ENCODE measurements around the gene ALDH9A1.
"Not testable (repeated sequence)": the region's sequence is repeated elsewhere in the genome, so short reads cannot be mapped to it uniquely, and the experiment has no call there.

ALDH9A1 gene

DNA sequence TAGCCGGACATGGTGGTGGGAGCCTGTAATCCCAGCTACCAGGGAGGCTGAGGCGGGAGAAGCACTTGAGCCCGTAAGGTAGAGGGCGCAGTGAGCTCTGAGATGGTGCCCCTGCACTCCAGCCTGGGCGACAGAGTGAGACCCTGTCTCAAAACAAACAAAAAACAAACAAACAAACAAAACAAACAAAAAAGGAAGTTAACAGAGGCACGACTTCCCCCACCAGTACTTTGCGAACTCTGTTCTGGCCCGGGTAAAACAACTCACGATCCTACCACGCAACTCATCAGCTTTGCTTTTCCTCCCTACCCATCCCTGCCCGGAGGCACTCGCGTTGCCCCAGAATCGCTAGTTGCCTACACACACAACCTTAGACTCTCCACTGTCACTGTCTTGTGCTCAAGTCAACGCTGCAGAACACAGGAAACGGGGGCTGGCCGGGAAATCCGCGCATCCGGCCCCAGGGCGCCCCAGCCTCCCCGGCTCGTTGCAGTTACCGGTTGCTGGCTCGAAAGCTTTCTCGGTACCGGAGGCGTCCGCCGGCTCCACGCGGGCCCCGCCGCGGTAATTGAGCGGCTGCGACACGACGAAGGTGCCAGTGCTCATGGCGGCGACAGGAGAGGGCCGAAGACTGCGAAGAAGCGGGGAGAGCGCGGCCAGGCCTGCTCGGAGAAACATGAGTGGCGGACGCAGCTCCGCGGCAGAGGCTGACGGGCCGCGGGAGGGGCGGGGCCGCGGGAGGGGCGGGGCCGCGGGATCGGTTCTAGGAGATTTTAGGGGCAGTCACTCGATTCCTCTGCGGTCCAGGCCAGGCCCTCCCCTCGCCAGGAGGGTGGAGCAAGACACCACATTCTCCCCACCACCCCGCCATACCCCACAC lies at the start of gene ALDH9A1:
Gene ALDH9A1 (minus strand): TSS at position 682 of the 880 bp plus-strand sequence. CDS start 4 bp downstream, at position 678.
- peak; percentile 95 for DNase-seq

DNA sequence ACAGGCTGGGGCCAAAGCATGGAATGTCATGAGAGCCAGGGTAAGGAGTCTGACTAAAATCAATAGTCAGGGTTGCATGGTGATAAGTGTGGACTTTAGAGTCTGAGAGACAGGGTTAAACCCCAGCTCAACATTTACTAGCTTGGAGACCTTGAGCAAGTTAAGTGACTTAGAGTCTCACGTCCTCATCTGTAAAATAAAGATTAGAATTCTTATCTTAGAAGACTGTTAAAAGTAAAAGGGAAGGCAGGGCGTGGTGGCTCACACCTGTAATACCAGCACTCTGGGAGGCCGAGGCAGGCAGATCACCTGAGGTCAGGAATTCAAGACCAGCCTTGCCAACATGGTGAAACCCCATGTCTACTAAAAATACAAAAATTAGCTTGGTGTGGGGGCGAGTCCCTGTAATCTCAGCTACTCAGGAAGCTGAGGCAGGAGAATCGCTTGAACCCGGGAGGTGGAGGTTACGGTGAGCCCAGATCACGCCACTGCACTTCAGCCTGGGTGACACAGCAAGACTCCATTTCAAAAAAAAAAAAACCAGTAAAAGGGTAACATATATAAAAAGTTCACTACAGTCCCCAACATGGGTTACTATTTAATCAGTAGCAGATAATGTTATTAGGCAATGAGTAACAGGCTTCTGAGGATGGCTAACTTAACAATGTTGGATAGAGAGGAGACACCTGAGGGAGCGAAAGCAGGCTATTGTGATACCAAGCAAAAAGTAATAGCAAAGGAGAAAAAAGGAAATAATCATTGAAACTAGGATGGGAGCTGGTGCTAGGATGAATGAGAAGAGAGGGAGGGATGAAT lies 49.5 kb upstream of the ALDH9A1 start:
- no peak for DNase-seq

DNA sequence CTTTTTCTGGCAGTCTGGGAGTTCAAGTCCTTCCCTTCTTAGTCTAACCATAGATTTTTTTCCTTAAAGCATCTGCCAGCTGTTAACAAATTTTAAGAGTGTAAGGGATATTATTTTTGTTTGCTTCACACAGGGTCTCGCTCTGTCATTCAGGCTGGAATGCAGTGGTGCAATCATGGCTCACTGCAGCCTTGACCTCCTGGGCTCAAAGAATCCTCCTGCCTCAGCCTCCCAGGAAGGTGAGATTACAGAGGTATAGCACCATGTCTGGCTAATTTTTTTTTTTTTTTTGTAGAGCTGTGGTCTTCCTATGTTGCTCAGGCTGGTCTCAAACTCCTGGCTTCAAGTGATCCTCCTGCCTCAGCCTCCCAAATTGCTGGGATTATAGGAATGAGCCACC lies 46.6 kb upstream of the ALDH9A1 start:
- DNase-seq, result not testable (repeated sequence)

DNA sequence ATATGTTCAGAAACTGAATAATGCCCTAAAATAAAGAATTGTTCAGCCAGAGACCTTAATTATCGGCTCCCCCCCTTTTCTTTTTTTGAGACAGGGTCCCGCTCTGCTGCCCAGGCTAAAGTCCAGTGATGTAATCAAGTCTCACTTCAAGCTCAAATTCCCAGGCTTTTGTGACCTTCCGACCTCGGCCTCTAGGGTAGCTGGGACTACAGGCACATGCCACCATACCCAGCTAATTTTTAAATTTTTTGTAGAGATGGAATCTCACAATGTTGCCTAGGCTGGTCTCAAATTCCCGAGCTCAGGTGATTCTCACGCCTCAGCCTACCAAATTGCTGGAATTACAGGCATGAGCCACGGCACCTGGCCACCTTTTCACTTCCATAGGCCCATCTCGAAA lies 43.8 kb upstream of the ALDH9A1 start:
- no peak for DNase-seq

DNA sequence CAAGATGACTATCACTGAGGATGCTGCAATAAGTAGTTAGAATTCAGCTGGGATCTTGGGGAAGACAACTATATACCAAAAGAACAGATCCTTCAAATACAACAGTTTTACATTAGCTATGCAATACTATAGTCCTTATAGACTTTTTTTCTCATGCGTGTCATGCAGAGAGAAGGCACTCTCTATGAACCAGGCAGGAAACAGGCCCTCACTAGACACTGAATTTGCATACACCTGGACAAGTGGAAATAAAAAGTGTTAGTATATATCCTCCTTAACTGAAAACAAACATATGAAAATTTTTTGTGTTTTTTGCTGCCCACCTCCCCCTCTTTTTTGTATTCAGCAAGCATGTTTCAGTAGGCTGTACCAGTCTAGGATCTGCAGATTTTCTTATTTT lies 40.4 kb upstream of the ALDH9A1 start:
- DNase-seq, result no peak

DNA sequence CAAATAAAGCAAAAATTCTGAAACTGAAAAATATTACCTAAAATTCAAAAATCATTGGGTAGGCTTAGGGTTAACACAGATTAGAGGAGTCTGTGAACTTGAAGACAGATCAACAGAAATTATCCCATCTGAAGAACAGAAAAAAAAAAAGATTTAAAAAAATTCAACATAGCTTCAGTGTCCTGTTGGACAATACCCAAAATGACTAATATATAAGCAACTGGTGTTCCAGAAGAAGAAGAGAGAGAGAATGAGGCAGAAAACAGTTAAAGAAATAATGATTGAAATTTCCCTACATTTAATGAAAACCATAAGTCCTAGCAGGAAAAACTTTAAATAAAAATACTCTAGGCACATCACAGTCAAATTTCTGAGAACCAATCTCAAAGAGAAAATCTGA lies 38.8 kb upstream of the ALDH9A1 start:
- DNase-seq, result no peak

DNA sequence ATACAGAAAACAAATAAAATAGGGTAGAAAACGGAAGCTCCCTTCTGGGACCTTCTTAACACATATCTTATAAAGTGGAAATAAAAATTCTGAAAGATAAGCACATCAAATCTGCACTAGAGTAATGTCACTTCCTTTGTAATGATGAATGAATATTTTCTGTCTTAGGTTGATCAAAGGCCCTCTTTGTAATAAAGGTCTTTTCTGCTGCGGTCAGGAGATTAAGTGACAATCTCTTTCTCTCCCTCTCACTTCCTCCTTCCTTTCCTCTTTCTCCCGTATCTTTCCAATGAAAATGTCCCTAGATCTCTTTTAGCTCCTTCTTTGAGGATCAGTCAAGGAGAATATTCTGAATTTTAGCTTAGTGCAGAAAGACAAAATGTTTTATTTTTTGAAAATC lies 36.5 kb upstream of the ALDH9A1 start:
- DNase-seq, result no peak

- no peak for DNase-seq
These were observed 28.5 kb upstream of the ALDH9A1 start for GRCh38 chr1:165726841-165727240.

DNA sequence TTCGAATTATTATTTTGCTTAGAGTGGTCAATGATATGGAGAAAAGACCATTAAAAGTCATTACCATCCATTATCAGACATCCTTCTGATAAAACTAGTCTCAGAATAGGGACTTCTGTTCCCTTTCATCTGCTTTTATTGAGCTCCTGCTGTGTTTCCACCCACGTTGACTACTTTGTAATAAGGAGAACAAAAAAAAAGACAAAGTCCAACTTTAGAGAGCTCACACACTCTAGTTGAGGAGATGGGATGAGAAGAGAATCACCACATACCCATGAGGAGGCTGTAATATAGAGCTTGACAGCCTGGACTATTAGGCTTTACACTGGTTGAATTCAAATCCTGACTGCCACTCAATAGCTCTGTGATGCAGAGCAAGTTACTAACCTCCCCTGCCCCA lies 27.8 kb upstream of the ALDH9A1 start:
- DNase-seq, result no peak

GRCh38 chr1:165717918-165718515 lies 19.7 kb upstream of the ALDH9A1 start:
- DNase-seq, result no peak

GRCh38 chr1:165716265-165717051 lies 18.1 kb upstream of the ALDH9A1 start:
- DNase-seq, result not testable (repeated sequence)

DNA sequence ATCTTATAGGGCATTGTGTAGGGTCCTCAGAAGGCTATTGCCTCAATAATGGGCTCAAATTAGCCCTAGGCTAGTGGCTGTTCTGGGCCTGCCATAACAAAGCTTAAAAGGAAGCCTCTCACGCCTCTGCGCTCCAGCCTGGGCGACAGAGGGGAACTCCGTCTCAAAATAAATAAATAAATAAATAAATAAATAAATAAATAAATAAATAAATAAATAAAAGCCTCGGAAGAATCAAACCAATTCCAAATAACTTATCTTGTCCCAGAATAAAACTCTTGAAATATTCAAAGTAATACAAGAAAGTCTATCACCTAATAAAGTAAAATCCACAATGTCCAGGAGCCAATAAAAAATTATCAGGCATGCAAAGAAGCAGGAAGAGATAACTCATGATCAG lies 14.4 kb upstream of the ALDH9A1 start:
- no peak for DNase-seq

GRCh38 chr1:165707984-165708706 lies 9.8 kb upstream of the ALDH9A1 start:
- DNase-seq, result no peak

DNA sequence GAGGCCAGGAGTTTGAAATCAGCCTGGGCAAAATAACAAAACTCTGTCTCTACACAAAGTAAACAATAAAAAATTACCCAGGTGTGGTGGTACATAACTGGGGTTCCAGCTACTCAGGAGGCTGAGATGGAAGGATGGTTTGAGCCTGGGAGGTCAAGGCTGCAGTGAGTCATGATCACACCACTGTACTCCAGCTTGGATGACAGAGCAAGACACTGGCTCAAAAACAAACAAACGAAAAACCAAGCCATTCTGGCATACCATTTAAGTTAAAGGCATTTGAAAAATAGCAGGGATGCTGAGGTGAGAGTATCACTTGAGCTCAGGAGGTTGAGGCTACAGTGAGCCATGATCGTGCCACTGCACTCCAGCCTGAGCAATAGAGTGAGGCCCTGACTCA lies 5.3 kb upstream of the ALDH9A1 start:
- DNase-seq, result no peak

DNA sequence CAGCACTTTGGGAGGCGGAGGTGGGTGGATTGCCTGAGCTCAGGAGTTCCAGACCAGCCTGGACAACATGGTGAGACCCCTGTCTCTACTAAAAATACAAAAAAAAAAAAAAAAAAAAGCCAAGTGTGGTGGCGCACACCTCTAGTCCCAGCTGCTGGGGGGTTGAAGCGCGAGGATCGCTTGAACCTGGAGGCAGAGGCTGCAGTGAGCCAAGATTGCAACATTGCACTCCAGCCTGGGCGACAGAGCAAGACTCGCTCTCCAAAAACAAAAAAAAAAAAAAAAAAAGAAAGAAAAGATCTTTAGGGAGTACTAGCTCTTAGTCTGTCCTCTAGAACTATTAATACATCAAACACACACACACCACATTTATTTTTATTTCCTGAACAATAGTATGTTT lies 3.6 kb upstream of the ALDH9A1 start:
- not testable (repeated sequence) for DNase-seq

DNA sequence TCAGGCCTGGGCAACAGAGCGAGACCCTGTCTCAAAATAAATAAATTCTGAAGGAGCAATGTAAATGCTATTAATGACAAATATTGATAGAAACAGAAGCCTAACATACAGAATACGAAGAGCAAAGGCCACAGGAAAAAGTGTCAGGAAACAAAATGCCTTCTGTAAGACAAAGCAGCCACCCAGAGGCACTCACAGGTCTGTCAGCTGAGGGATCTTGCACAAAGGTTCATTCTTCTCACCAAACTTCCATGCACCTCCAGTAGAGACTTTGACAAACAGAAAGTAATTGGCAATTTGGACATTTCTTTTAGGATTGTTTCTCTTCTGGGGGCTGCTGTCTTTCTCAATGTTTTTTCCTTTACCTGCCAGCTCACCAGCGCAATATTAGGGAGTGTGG lies 1.2 kb upstream of the ALDH9A1 start:
- no peak for DNase-seq

DNA sequence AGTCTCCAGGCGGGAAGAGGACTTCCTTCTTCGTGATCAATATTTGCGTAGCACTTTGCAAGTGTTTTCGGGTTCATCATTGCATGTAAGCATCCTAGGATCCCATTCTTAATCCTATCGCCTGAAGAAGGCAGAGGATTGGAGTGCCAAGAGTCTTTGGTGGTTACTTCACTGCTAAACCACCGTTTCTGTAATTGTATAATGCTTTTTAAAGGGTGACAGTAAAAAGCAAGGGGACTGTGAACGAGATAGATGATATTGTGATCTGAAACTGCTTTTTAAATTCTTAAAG lies 345 bp upstream of the ALDH9A1 start:
- DNase-seq, result no peak

DNA sequence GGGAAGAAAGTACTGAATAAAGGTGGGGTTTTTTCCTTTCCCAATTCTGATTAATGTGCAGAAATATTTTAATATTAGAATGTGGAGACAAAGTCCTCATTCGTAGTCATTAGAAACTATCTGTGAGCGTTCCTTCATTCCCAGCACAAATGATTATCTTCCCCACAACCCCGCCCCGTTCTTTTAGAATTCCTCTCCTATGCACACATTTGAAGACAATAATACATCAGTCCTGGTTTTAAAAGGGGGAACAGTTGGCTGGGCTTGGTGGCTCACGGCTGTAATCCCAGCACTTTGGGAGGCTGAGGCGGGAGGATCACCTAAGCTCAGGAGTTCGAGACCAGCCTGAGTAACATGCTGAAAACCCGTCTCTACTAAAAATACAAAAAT lies 876 bp downstream of the ALDH9A1 start:
- DNase-seq, result no peak

- no peak for DNase-seq
These were observed 1.7 kb downstream of the ALDH9A1 start for GRCh38 chr1:165696625-165697100.

- DNase-seq, result no peak
These were observed 3.3 kb downstream of the ALDH9A1 start for GRCh38 chr1:165695031-165695430.

DNA sequence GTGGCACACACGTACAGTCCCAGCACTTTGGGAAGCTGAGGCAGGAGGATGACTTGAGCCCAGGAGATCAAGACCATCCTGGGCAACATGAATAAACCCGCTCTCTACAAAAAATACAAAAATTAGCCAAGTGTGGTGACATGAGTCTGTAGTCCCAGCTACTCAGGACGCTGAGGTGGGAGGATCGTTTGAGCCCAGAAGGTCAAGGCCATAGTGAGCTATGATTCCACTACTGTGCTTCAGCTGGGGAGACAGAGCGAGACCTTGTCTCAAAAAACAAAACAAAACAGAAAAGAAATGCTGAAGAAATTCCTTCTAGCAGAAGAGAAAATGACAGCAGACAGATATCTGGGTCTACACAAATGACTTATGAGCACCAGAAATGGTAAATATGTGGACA lies 10.3 kb downstream of the ALDH9A1 start:
- DNase-seq, result no peak

- DNase-seq, result no peak
These were observed 11.4 kb downstream of the ALDH9A1 start for GRCh38 chr1:165686971-165687433.

Data from activated effector memory CD4-positive, alpha-beta T cell treated with anti-CD3 and anti-CD28 coated beads, Interleukin-2, amount 50 U/mL, for 16 hours (primary cell).